Renal cortex interstitium (tissue), 11 donors: ENCODE data around the gene ABCA10. TPM values are rescaled to one million over a fixed set of nuclear protein-coding genes. Genes with fewer than 3 reads are reported as not detected.
"Not testable (repeated sequence)": the region's sequence is repeated elsewhere in the genome, so short reads cannot be mapped to it uniquely, and the experiment has no call there.

Experiments used
- DNase-seq, 11 donors: peaks; one replicate each; pipeline ENCODE4 v3.0.0-alpha.2; 2013; ENCODE audit warnings: low read depth in 9 of 11, low spot score in 4 of 11; ENCODE audit errors: extremely low read depth in 1 of 11
- polyA plus RNA-seq, 3 donors: library from polyadenylated mRNA; unstranded; fragments of 120-200 nt; gene quantifications; one replicate each; pipeline ENCODE4 v1.2.1, GENCODE V29; 2013; ENCODE audit not compliant: insufficient read length in 3 of 3

Gene ABCA10
- polyA plus RNA-seq, 3 donors = 1.3 to 3.0 (median 3.0) TPM

DNA sequence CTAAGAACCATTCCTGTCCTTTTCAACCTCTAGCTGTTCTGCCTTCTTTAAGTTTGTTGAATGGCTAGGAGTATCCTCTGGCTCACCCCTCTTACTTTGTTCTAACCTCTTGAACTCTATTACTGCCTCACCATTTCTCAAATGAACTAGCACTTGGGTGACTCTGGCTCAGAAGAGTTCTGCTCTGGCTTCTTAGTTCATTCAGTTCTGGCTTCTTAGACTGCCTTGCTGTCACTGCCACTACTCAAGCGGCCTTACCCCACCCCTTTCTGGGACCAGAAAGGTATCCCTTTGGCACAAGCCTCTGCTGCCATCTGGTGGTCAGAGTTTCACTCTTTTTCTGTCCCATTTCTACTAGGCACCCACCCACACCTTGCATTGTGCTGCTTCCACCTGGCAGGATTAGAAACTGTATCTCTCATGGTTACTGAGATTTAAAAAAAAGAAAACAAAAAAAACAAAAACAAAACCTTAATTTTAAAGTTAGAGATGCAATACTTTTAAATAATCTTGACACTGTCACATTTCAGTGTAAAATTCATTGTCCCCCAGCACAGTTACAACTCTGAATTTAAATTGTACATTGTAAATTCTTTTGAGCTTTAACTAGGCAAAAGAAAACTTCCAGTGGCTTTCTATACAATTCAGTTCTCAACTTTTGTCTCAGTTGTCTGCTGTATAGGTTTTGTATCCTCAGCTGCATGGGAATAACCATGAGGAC lies 6.9 kb upstream of the ABCA10 start:
- peak; percentile 62 to 81 (median 71) for DNase-seq

GRCh38 chr17:69232650-69233049 lies 4.0 kb upstream of the ABCA10 start:
- no peak for DNase-seq

DNA sequence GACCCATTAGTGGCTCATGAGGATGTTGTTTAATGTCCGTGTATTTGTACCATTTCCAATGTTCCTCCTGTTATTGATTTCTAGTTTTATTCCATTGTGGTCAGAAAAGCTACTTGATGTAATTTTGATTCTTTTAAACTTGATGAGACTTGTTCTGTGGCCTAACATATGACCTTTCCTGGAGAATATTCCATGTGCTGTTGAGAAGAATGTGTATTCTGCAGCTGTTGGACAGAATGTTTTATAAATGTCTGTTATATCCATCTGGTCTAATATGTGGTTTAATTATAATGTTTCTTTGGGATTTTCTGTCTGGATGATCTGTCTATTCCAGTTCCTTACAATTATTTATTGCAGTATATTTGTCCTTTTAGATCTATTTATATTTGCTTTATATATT lies 2.9 kb upstream of the ABCA10 start:
- DNase-seq = no peak

DNA sequence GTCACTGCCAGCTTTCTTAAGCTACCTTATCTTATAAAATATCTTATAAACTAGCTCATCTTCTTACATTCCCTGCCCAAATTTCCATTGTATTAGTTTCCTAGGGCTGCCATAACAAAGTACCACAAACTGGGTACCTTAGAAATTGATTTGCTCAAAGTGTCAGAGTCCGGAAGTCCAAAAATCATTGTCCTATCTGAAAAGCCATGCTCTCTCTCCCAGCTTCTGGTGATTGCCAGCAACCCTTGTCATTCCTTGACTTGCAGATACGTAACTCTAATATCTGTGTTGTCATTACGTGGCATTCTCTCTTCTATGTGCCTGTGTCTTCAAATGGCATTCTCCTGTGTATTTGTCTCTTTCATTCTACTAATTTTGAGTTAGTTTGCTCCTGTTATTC lies 2.3 kb upstream of the ABCA10 start:
- DNase-seq = no peak

- DNase-seq = no peak
These were observed 606 bp downstream of the ABCA10 start for GRCh38 chr17:69228018-69228417.

DNA sequence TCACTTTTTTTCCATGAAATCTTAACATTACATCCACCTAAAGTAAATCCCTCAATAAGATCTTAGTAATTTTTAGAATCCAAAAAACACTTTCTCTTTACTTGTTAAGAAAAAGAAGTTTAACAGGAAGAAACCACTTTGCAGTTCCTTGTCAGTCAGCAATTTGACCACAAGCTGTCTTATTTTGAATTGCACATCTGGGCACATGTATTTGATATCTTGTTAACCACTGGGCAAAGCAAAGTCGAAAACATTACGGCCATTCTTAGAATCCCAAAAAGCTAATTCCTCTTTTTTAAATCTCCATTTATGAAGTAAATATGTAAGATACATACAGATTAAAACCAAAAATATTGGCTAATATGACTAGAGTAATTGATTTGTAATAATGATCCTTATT lies 1.1 kb downstream of the ABCA10 start:
- DNase-seq = no peak

DNA sequence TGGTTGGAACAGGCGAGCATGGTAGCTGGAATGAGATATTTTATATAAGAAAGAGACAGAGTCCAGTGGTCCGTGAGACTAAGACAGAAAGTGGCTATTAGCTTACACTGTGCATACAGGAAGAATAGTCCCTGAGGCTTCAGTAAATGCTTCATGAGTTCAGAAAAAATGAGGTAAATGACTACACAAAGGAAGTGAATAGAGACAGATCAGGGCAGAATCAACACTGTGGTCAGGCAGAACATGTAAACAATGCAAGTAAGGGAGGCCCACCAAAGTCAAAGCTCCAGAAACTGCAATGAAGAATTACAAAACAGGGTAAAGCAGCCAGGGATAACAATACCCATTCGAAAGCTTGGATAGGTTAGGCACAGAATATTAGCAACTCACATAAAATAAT lies 4.8 kb downstream of the ABCA10 start:
- peak in 3 of 11 donors; percentile 7 to 31 (median 18) for DNase-seq

- DNase-seq = no peak
These were observed 5.8 kb downstream of the ABCA10 start for GRCh38 chr17:69222707-69223258.

- DNase-seq = no peak
These were observed 8.5 kb downstream of the ABCA10 start for GRCh38 chr17:69220098-69220497.

DNA sequence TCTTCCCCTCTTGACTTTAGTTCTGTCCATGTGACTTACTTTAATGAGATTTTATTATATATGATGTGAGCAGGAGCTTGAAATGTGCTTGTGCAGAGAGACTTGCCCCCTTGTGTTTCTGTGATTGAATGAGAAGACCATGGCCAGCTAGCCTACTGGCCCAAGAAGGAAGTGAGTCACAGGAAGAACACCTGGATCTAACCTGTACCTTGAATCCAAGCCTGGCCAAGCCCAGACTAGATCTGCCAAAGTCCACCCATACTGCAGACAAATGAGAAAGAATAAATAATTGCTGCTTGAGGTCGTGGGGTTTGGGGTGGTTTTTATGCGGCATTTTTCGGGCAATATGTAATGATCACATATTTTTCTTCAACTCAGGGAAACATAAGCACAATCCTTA lies 9.6 kb downstream of the ABCA10 start:
- no peak for DNase-seq

- no peak for DNase-seq
These were observed 15.4 kb downstream of the ABCA10 start for GRCh38 chr17:69213059-69213813.

- no peak for DNase-seq
These were observed 20.0 kb downstream of the ABCA10 start for GRCh38 chr17:69208640-69209039.

DNA sequence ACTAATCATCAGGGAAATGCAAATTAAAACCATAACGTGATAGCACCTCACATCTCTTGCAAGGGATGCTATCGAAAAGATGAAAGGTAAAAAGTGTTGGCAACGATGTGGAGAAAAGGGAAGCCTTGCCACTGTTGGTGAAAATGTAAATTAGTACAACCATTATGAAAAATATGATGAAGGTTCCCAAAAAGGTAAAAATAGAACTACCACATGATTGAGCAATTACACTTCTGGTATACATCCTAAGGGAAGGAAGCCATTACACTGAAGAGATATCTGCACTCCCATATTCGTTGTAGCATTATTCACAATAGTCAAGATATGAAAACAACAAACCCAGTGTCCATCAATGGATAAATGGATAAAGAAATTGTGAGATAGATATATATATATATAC lies 21.5 kb downstream of the ABCA10 start:
- DNase-seq = no peak

DNA sequence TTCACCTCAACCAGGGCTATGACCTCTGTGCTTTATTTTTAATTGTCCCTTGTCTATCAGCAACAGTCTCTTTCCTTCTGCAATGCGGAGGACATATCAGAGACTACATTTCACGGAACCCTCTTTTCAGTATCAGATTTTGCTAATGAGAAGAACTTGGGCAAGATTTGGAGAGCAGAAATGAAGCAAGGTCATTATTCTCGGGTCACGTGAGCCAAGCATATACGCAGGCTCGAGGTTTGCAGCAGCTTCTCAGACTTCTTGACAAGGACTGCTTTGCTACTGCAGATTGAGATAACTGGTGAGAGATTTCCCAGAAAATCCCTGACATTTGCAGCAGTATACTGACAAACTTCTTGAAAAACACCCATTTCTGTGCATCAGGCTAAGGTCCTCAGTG lies 30.4 kb downstream of the ABCA10 start:
- DNase-seq = no peak

GRCh38 chr17:69196105-69196653 lies 32.4 kb downstream of the ABCA10 start:
- not testable (repeated sequence) for DNase-seq

- no peak for DNase-seq
These were observed 35.9 kb downstream of the ABCA10 start for GRCh38 chr17:69192754-69193153.

GRCh38 chr17:69188796-69189195 lies 39.8 kb downstream of the ABCA10 start:
- no peak for DNase-seq

GRCh38 chr17:69188064-69188463 lies 40.6 kb downstream of the ABCA10 start:
- no peak for DNase-seq

DNA sequence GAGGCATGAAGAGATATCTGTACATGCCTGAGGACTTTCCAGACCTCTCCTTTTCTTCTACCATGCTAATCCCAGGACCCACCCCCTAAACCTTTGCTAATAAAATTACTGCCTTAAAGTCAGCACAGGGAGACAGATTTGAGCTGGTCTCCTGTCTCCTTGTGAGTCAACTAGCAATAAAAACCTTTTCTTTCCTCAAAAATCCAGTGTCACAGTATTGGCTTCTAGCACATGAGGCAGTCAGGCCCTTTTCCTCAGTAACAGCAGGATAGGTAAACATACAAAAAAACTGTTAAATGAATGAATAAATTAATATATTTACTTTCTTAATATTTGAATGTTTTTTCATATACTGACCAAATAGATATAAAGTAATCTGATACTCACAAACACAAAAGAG lies 41.3 kb downstream of the ABCA10 start:
- no peak for DNase-seq
